Occipital lobe (tissue), 2 donors: ENCODE measurements around the gene TEDDM1. TPM values are rescaled to one million over a fixed set of nuclear protein-coding genes. Genes with fewer than 3 reads are reported as not detected.
A peak's percentile ranks its signal among the peaks of the same experiment; 100 is the strongest.

Experiments used
- DNase-seq: peaks from one replicate; lab custom pipeline; 2025; lab: John Stamatoyannopoulos, UW
- total RNA-seq: library from RNA; depleted of rRNA; stranded (reverse); fragments of >200 nt; gene quantifications from one replicate; pipeline ENCODE4 v1.2.3, GENCODE V29; 2014

The TEDDM1 gene
- total RNA-seq, 1 donor from 2014 or later, result not detected

GRCh38 chr1:182406012-182406411, 5.5 kb upstream of the TEDDM1 start:
- no peak for DNase-seq

- DNase-seq, result no peak
These were observed 5.1 kb upstream of the TEDDM1 start for GRCh38 chr1:182405578-182405977.

GRCh38 chr1:182404781-182405180, 4.3 kb upstream of the TEDDM1 start:
- DNase-seq, result no peak

- DNase-seq, result no peak
These were observed 2.6 kb downstream of the TEDDM1 start for GRCh38 chr1:182397653-182398393.

GRCh38 chr1:182395906-182396305, 4.6 kb downstream of the TEDDM1 start:
- DNase-seq, result no peak

GRCh38 chr1:182394055-182394775, 6.3 kb downstream of the TEDDM1 start:
- no peak for DNase-seq

GRCh38 chr1:182392050-182393028, 8.1 kb downstream of the TEDDM1 start:
- no peak for DNase-seq

- peak; percentile 90 for DNase-seq
These were observed 9.0 kb downstream of the TEDDM1 start, which contains the start of gene GLUL for GRCh38 chr1:182391362-182392049. Gene GLUL (minus strand): TSS chr1:182391790. CDS start chr1:182388737, 3,053 bp downstream.

GRCh38 chr1:182391028-182391361, 9.5 kb downstream of the TEDDM1 start:
- no peak for DNase-seq

- no peak for DNase-seq
These were observed 10.8 kb downstream of the TEDDM1 start for GRCh38 chr1:182389619-182390047.

GRCh38 chr1:182388392-182389134, 11.9 kb downstream of the TEDDM1 start:
- DNase-seq, result no peak

- no peak for DNase-seq
These were observed 12.9 kb downstream of the TEDDM1 start for GRCh38 chr1:182387566-182387965.

GRCh38 chr1:182386980-182387379, 13.5 kb downstream of the TEDDM1 start:
- no peak for DNase-seq

GRCh38 chr1:182385885-182386853, 14.3 kb downstream of the TEDDM1 start:
- no peak for DNase-seq

GRCh38 chr1:182384387-182384960, 16.0 kb downstream of the TEDDM1 start:
- DNase-seq, result no peak

GRCh38 chr1:182383934-182384333, 16.5 kb downstream of the TEDDM1 start:
- DNase-seq, result no peak

- no peak for DNase-seq
These were observed 17.3 kb downstream of the TEDDM1 start for GRCh38 chr1:182383037-182383661.
